Measurements from ENCODE around the gene CAMK1G. TPM values are rescaled to one million over a fixed set of nuclear protein-coding genes. Genes with fewer than 3 reads are reported as not detected.
A peak's percentile ranks its signal among the peaks of the same experiment; 100 is the strongest.

Gene CAMK1G
- polyA plus RNA-seq, 1 of the 3 experiments (the other 2 are of a cell fraction): 15.1 TPM

- H3F3A ChIP-seq (replicated peaks; ENCODE audit: insufficient read depth): peaks cover 22% of the 10 kb centered on the region
- H2AFZ ChIP-seq (ENCODE audit: low read depth): no peak overlapping the region
- no peak overlapping the region for H3K4me3 ChIP-seq (ENCODE audit: low read depth in 2 of 2, low read length in 1 of 2)
- no peak overlapping the region for H3K9ac ChIP-seq
- H3K4me2 ChIP-seq: peak overlapping the region; percentile 56
- no peaks in the 10 kb centered on the region; the same call in 1 of the 2 replicates for H3K79me2 ChIP-seq (ENCODE audit: insufficient read depth)
- H3K27me3 ChIP-seq (ENCODE audit: insufficient read depth): no peaks in the 10 kb centered on the region
- no peaks in the 10 kb centered on the region for H3K9me3 ChIP-seq
- no peak for DNase-seq
- H3K36me3 ChIP-seq (replicated peaks in 1 of 2; ENCODE audit: control insufficient read depth in 1 of 2, insufficient read depth in 2 of 2, low read length in 1 of 2): no peaks in the 10 kb centered on the region
- no peaks in the 10 kb centered on the region for H3K9me2 ChIP-seq
- H3K4me1 ChIP-seq (ENCODE audit: control insufficient read depth in 1 of 2, insufficient read depth in 2 of 2, low read depth in 1 of 2, low read length in 1 of 2): peaks cover 55 to 69% of the 10 kb centered on the region in 2 experiments
- ChIA-PET CTCF (interaction anchor here (0.6 to 1.9 kb wide), 3 partner anchors 18 to 80 kb away, joined by 3 to 6 read pairs (median 3); no protein-coding TSS in a partner anchor), POLR2A (interaction anchor here (0.6 kb wide), 1 partner anchor 684 kb away, joined by 3 read pairs; no protein-coding TSS in a partner anchor)
- H3K27ac ChIP-seq (ENCODE audit: low read depth in 2 of 2, low read length in 1 of 2): peak overlapping the region in 1 of 2 experiments; percentile 97; a peak in 1 of 4 replicates
- WGBS (ENCODE audit: low lambda C conversion rate): 84% methylated on average over 5 of the region's 5 CpGs
- H4K20me1 ChIP-seq (ENCODE audit: insufficient read depth): no peaks in the 10 kb centered on the region
- peak; percentile 29; the same call in 1 of the 2 replicates for TF ChIP-seq JUND (IDR thresholded peaks at IDR 0.05)
- no peak for TF ChIP-seq GATA2 (CRISPR knock-in tag; IDR thresholded peaks at IDR 0.05)
- TF ChIP-seq FOSL2 (IDR thresholded peaks at IDR 0.05; ENCODE audit: borderline replicate concordance, low read depth): peak; percentile 25; the same call in 1 of the 2 replicates
- peak; percentile 65 for TF ChIP-seq CTCF (IDR thresholded peaks at IDR 0.05)
- TF ChIP-seq TEAD4 (IDR thresholded peaks at IDR 0.05; ENCODE audit: borderline replicate concordance, insufficient read depth): no peak
- no peak; the same call in 1 of the 2 replicates for TF ChIP-seq RAD21 (IDR thresholded peaks at IDR 0.05; ENCODE audit: low read length)
- TF ChIP-seq NFIC (IDR thresholded peaks at IDR 0.05; ENCODE audit: borderline replicate concordance): peak; percentile 63; the same call in 1 of the 2 replicates
- TF ChIP-seq USF2 (IDR thresholded peaks at IDR 0.05; ENCODE audit: borderline replicate concordance, low read depth, low read length): no peak
- TF ChIP-seq MXI1 (IDR thresholded peaks at IDR 0.05; ENCODE audit: low read depth, low read length): no peak
- no peak for TF ChIP-seq RFX5 (IDR thresholded peaks at IDR 0.05; ENCODE audit: low read length)
- no peak for TF ChIP-seq POLR2AphosphoS5 (IDR thresholded peaks at IDR 0.05; ENCODE audit: low read depth, low read length)
- TF ChIP-seq SMC3 (IDR thresholded peaks at IDR 0.05; ENCODE audit: low read depth, low read length): peak; percentile 34; the same call in 1 of the 2 replicates
- no peak for TF ChIP-seq ELF1 (IDR thresholded peaks at IDR 0.05)
- TF ChIP-seq REST (IDR thresholded peaks at IDR 0.05; ENCODE audit: low read depth, low read length): no peak
- TF ChIP-seq MAX (IDR thresholded peaks at IDR 0.05; ENCODE audit: low read depth): peak; percentile 69
- TF ChIP-seq IRF3 (IDR thresholded peaks at IDR 0.05; ENCODE audit: low read depth, low read length): no peak
- no peak for TF ChIP-seq YY1 (IDR thresholded peaks at IDR 0.05; ENCODE audit: low read depth)
- TF ChIP-seq USF1 (IDR thresholded peaks at IDR 0.05; ENCODE audit: borderline replicate concordance, low read depth): no peak
- no peak for TF ChIP-seq TAF1 (IDR thresholded peaks at IDR 0.05; ENCODE audit: borderline replicate concordance, low read depth, low read length)
- no peak for TF ChIP-seq EZH2phosphoT487 (IDR thresholded peaks at IDR 0.05; ENCODE audit: borderline replicate concordance, low read depth)
- no peak for TF ChIP-seq GABPA (IDR thresholded peaks at IDR 0.05; ENCODE audit: low read depth)
- no peak for TF ChIP-seq RCOR1 (IDR thresholded peaks at IDR 0.05; ENCODE audit: low read length)
- TF ChIP-seq FOXJ3 (CRISPR knock-in tag; IDR thresholded peaks at IDR 0.05): no peak
- TF ChIP-seq RXRA (IDR thresholded peaks at IDR 0.05; ENCODE audit: borderline replicate concordance, low read depth): no peak
- TF ChIP-seq TCF12 (IDR thresholded peaks at IDR 0.05): peak; percentile 83
- TF ChIP-seq FOXM1 (IDR thresholded peaks at IDR 0.05; ENCODE audit: low read depth): no peak
- TF ChIP-seq NRF1 (IDR thresholded peaks at IDR 0.05; ENCODE audit: low read depth, low read length): no peak
Observed at GRCh38 chr1:209646558-209646957, 63.0 kb downstream of the CAMK1G start.

Data from SK-N-SH (cell line).